IPS-11a (cell line): ENCODE data around the gene PGP.

Experiments
- H3K4me3 ChIP-seq: one replicate; pipeline ENCODE4 v1.5.1; 2013; ENCODE audit warnings: low read depth, low read length, control low read depth

The PGP gene

GRCh38 chr16:2200313-2200712 lies 14.3 kb downstream of the PGP start:
- no peak overlapping the region for H3K4me3 ChIP-seq

GRCh38 chr16:2199621-2200139 lies 15.0 kb downstream of the PGP start:
- H3K4me3 ChIP-seq = no peak overlapping the region

- H3K4me3 ChIP-seq = no peak overlapping the region
Observed at GRCh38 chr16:2199095-2199494, 15.5 kb downstream of the PGP start.

GRCh38 chr16:2198283-2198682 lies 16.4 kb downstream of the PGP start:
- H3K4me3 ChIP-seq = no peak overlapping the region

- no peak overlapping the region for H3K4me3 ChIP-seq
Observed at GRCh38 chr16:2197765-2198164, 16.9 kb downstream of the PGP start.

GRCh38 chr16:2196981-2197511 lies 17.6 kb downstream of the PGP start:
- H3K4me3 ChIP-seq = peak overlapping the region; percentile 37

- H3K4me3 ChIP-seq = peak within 1 kb of the TSS; percentile 37
Observed at GRCh38 chr16:2196162-2196980, 18.3 kb downstream of the PGP start, which contains the start of gene CASKIN1. Gene CASKIN1, minus strand, starts transcription at chr16:2196605. Its CDS starts 173 bp downstream, at chr16:2196432.

- H3K4me3 ChIP-seq = peak overlapping the region; percentile 30
Observed at GRCh38 chr16:2195322-2196161, 19.1 kb downstream of the PGP start.

GRCh38 chr16:2194852-2195321 lies 19.8 kb downstream of the PGP start:
- no peak overlapping the region for H3K4me3 ChIP-seq

- H3K4me3 ChIP-seq = no peak overlapping the region
Observed at GRCh38 chr16:2194166-2194834, 20.3 kb downstream of the PGP start.

- H3K4me3 ChIP-seq = no peak overlapping the region
Observed at GRCh38 chr16:2191446-2191706, 23.3 kb downstream of the PGP start.

GRCh38 chr16:2190659-2191445 lies 23.8 kb downstream of the PGP start:
- no peak overlapping the region for H3K4me3 ChIP-seq

- H3K4me3 ChIP-seq = no peak overlapping the region
Observed at GRCh38 chr16:2190002-2190658, 24.5 kb downstream of the PGP start.

GRCh38 chr16:2189252-2189893 lies 25.3 kb downstream of the PGP start:
- no peak overlapping the region for H3K4me3 ChIP-seq

- no peak overlapping the region for H3K4me3 ChIP-seq
Observed at GRCh38 chr16:2188395-2188794, 26.2 kb downstream of the PGP start.

GRCh38 chr16:2187212-2187611 lies 27.4 kb downstream of the PGP start:
- no peak overlapping the region for H3K4me3 ChIP-seq

- H3K4me3 ChIP-seq = no peak overlapping the region
Observed at GRCh38 chr16:2186505-2186904, 28.1 kb downstream of the PGP start.

- H3K4me3 ChIP-seq = no peak overlapping the region
Observed at GRCh38 chr16:2186064-2186463, 28.6 kb downstream of the PGP start.

GRCh38 chr16:2184962-2185361 lies 29.7 kb downstream of the PGP start:
- no peak overlapping the region for H3K4me3 ChIP-seq
